NCI-H1436 treated with DMSO at 0.1 percent for 48 hours (cell line): ENCODE data around the gene MRTFA.
"Not testable (repeated sequence)": the region's sequence is repeated elsewhere in the genome, so short reads cannot be mapped to it uniquely, and the experiment has no call there.

ENCODE experiments used
- DNase-seq: peaks from one replicate; lab custom pipeline; 2025; lab: John Stamatoyannopoulos, UW

MRTFA gene

GRCh38 chr22:40595497-40596234 is 40.9 kb downstream of the MRTFA start:
- DNase-seq: no peak

DNA sequence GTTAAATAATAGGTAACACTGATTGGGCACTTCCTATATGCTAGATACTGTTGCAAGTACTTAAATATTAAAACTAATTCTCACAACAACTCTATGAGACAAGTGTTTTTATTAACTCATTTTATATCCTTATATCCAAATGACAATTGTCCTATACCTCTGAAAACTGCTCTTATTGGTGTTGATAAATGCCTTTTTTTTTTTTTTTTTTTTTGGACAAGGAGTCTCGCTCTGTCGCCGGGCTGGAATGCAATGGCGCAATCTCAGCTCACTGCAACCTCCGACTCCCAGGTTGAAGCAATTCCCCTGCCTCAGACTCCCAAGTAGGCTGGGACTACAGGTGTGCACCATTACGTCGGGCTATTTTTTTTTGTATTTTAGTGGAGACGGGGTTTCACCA is 41.6 kb downstream of the MRTFA start:
- no peak for DNase-seq

- DNase-seq: no peak
Observed at GRCh38 chr22:40594346-40594745, 42.2 kb downstream of the MRTFA start.

- DNase-seq: no peak
Observed at GRCh38 chr22:40593460-40594273, 42.9 kb downstream of the MRTFA start.

DNA sequence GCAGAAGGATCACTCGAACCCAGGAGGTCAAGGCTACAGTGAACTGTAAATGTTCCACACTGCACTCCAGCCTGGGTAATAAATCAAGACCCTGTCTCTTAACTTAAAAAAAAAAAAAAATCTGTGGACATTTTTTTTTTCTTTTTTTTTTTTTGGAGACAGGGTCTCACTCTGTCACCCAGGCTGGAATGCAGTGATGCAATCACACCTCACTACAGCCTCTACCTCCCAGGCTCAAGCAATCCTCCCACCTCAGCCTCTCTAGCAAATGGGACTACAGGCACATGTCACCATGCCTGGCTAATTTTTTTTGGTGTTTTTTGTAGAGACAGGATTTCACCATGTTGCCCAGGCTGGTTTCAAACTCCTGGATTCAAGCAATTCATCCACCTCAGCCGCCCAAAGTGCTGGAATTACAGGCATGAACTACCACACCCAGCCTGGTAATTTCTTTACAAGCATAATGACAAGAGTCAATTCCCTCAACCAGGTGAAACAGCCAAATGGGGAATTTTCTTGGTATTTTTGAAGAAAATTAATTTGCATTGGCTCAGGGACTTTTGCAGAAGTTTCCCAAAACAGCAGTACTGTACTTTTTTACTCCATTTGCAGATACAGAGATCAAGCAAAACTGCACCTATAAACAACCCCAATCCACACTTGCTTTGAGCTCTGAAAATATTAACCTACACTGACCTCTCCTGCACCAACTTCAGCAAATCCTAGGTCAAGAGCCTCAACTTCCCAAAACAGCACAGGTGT is 44.0 kb downstream of the MRTFA start:
- no peak for DNase-seq

DNA sequence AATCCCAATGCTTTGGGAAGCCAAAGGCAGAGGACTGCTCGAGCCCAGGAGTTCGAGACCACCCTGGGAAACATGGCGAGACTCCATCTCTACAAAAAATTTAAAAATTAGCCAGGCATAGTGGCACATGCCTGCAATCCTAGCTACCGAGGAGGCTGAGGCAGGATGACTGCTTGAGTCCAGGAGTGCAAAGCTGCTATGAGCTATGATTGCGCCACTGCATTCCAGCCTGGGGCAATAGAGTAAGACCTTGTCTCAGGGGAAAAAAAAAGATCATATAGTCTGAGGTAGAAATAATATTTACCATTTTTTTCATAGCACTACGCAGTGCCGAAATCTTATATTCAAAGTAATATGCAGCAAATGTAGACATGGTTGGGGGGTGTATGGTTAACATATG is 47.8 kb downstream of the MRTFA start:
- DNase-seq: no peak

DNA sequence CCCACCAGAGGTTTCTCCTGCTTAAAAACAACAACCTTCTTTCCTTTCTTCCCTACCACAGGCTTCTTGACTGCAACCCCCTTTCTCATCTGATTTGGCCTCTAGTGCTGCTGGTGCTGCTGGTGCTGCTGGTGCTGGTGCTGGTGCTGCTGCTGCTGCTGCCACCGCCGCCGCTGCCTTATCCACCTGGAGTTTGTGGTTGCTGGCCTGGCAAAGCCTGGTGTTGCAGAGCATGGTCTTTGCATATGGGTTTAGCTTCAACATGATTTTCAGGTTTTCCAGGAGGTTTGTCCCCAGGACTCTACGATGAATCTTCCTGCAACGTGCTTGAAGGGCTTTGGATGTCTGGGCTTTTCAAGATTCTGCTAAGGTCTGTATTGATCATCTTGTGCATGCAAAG is 49.7 kb downstream of the MRTFA start:
- DNase-seq: no peak

DNA sequence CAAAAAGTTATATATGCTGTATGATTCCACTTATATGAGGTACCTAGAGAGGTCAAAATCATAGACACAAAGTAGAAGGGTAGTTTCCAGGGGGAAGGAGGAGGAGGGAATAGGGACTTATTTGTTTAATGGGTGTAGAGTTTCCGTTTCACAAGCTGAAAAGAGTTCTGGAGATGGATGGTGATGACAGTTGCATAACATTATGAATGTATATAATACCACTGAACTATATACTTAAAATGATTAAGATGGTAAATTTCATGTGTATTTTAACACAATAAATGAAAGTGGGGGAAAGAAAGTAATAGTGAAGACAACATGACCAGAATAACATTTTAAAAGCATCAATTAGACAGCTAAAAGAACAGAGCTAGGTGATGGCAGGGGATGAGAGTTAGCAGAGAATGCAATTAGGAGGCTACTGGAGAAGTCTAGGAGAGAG is 51.2 kb downstream of the MRTFA start:
- DNase-seq: no peak

DNA sequence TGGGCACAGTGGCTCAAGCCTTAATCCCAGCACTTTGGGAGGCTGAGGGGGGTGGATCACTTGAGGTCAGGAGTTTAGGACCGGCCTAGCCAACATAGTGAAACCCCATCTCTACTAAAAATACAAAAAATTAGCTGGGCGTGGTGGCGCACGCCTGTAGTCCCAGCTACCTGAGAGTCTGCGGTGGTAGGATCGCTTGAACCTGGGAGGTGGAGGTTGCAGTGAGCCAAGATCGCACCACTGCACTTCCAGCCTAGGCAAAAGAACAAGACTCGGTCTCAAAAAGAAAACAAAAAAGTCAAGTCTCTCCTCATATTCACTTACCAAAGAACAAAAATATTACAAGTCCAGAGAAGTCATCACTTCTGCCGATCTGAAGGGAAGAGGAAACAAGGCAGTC is 51.8 kb downstream of the MRTFA start:
- DNase-seq: not testable (repeated sequence)

GRCh38 chr22:40583053-40583741 is 53.3 kb downstream of the MRTFA start:
- no peak for DNase-seq

DNA sequence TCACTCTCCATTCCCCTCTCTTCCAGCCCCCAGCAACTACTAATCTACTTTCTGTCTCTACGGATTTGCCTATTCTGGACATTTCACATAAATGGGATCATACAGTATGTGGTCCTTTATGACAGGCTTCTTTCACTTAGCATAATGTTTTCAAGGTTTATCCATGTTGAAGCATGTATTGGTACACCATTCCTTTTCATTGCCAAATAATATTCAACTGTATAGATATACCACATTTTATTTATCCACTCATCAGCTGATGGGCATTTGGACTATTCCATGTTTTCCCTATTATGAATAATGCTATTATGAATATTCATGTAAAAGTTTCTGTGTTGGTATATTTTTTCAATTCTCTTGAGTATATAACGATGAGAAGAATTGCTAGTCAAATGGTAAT is 54.5 kb downstream of the MRTFA start:
- no peak for DNase-seq

DNA sequence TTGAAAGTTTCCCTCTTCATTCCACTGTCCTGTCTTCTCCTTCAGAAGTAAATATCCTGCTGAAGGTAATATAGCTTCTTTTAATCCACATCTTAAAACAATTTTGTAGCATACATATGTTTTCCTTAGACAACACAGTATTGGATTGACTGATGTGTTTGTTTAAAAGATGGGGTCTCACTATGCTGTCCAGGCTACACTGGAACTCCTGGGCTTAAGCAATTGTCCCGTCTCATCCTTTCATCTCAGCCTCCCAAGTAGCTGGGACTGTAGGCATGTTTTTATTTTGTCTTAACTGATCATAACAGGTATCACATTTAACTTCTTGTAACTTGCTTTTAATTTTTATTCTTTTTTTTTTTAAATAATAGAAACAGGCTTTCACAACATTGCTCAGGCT is 55.9 kb downstream of the MRTFA start:
- DNase-seq: no peak

GRCh38 chr22:40578171-40578570 is 58.3 kb downstream of the MRTFA start:
- no peak for DNase-seq

- DNase-seq: no peak
Observed at GRCh38 chr22:40572976-40573375, 63.5 kb downstream of the MRTFA start.

DNA sequence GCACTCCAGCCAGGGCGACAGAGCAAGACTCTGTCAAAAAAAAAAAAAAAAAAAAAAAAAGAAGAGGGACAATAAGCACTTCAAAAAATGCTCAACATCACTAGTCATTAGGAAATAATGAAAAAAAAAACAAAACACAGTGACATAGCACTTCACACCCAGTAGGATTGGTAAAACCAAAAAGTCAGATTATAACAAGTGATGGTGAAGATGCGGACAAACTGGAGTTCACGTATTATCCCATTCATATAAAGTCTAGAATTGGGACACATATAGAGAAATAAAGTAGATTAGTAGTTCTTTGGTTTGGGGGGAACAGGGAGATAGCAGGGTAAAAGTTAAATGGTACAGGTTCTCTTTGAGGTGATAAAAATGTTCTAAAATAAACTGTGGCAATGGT is 64.6 kb downstream of the MRTFA start:
- DNase-seq: no peak

DNA sequence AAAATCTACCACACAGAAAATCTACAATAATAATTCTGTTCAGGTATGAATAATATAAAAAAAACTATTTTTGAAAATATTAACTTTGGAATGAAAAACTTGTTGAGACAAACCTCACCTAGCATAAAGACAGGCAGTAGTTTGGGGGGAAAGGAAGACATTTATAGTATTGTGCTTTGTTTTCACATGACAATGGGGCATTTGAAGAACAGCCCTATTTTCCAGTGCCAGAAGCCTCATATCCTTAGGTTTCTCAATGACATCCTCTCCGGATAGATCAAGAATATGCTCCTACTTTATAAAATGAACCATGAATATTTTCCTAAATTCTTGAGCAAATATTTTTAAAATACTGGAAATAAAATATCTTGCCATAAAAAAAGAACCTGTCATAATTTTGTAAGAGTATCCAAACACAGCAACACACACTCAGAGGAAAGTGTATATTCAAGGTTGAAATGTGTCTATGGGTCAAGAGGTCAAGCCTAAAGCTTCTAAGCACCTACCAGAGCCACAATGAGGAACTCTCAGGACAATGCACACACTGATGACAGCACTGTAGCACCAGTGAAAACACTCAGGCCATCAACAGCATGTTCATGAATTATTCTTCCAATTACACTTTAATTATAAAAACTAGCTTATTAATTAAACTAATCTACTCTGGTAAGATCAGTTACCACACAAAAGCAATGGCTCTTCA is 68.7 kb downstream of the MRTFA start:
- DNase-seq: no peak

- no peak for DNase-seq
Observed at GRCh38 chr22:40567106-40567505, 69.4 kb downstream of the MRTFA start.

DNA sequence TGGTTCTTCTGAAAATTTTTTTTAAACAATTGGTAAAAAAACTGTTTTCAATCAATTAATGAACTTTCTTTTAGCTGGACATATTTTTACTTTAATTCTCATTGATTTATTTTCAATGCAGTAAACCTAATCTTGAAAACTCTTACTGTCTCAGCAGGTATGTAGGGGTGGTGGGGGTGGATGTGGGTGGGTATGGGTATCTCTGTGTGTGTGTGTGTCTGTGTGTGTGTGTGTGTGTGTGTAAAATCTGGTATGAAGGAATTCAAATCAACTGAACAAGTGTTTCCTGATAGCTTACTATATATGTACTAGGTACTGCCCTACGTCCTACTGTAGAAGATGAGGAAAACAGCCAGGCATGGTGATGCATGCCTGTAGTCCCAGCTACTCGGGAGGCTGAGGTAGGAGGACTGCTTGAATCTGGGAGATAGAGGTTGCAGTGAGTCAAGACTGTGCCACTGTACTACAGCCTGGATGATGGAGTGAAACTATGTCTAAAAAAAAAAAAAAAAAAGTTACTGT is 75.5 kb downstream of the MRTFA start:
- DNase-seq: no peak

- DNase-seq: no peak
Observed at GRCh38 chr22:40560551-40560950, 76.0 kb downstream of the MRTFA start.

DNA sequence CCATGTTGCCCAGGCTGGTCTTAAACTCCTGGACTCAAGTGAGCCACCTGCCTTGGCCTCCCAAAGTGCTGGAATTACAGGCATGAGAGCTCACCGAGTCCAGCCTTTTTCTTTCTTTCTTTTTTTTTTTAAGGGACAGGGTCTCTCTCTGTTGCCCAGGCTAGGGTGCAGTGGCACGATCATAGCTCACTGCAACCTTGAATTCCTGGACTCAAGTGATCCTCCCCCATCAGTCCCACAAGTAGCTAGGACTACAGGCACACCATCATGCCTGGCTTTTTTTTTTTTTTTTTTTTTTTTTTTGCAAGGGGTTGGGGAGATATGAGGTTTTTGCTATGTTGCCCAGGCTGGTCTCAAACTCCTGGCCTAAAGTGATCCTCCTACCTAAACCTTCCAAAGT is 78.5 kb downstream of the MRTFA start:
- DNase-seq: no peak

GRCh38 chr22:40556641-40557040 is 79.9 kb downstream of the MRTFA start:
- no peak for DNase-seq
